H9 (cell line): ENCODE results near the gene ZNF366. TPM values are rescaled to one million over a fixed set of nuclear protein-coding genes. Genes with fewer than 3 reads are reported as not detected.

Experiments used
- DNase-seq: peaks from one replicate; pipeline ENCODE4 v3.0.0-alpha.2; 2017
- H2AFZ ChIP-seq: one replicate; pipeline ENCODE4 v1.6.1; 2013; ENCODE audit warnings: mild to moderate bottlenecking, low read length, control low read depth, moderate library complexity
- H2AK5ac ChIP-seq: 2 replicates; pipeline ENCODE4 v1.6.1; 2013; ENCODE audit warnings: low read length, control low read depth, mixed read lengths; ENCODE audit not compliant: insufficient read length
- H2BK120ac ChIP-seq: one replicate; pipeline ENCODE4 v1.6.1; 2013; ENCODE audit warnings: low read depth, mild to moderate bottlenecking, low read length, control low read depth, inconsistent platforms; ENCODE audit not compliant: poor library complexity, severe bottlenecking
- H2BK12ac ChIP-seq: 2 replicates; pipeline ENCODE4 v1.6.1; 2013; ENCODE audit warnings: low read length, control low read depth, mixed read lengths, low read depth; ENCODE audit not compliant: insufficient read length
- H2BK15ac ChIP-seq: 2 replicates; pipeline ENCODE4 v1.6.1; 2013; ENCODE audit warnings: low read depth, low read length, control low read depth
- H2BK20ac ChIP-seq: one replicate; pipeline ENCODE4 v1.6.1; 2013; ENCODE audit warnings: low read depth, mild to moderate bottlenecking, low read length, control low read depth, inconsistent platforms; ENCODE audit not compliant: poor library complexity, severe bottlenecking
- H2BK5ac ChIP-seq: 2 replicates; pipeline ENCODE4 v1.6.1; 2013; ENCODE audit warnings: low read length, control low read depth, mixed read lengths; ENCODE audit not compliant: insufficient read length
- H3K14ac ChIP-seq: 2 replicates; pipeline ENCODE4 v1.6.1; 2013; ENCODE audit warnings: low read length, control low read depth; ENCODE audit not compliant: insufficient read depth
- H3K18ac ChIP-seq: 2 replicates; pipeline ENCODE4 v1.6.1; 2013; ENCODE audit warnings: low read depth, mild to moderate bottlenecking, mixed read lengths, low read length, control low read depth; ENCODE audit not compliant: insufficient read length
- H3K23ac ChIP-seq: 2 replicates; pipeline ENCODE4 v1.6.1; 2013; ENCODE audit warnings: low read length, control low read depth, mixed read lengths, low read depth; ENCODE audit not compliant: insufficient read length
- H3K23me2 ChIP-seq: 2 replicates; pipeline ENCODE4 v1.6.1; 2013; ENCODE audit warnings: low read depth, mild to moderate bottlenecking, mixed read lengths, low read length, control low read depth; ENCODE audit not compliant: insufficient read length, poor library complexity, severe bottlenecking
- H3K27ac ChIP-seq: 2 replicates; pipeline ENCODE4 v1.5.1; 2013; ENCODE audit warnings: low read length, control low read depth, mixed read lengths, low read depth; ENCODE audit not compliant: insufficient read length
- H3K27me3 ChIP-seq: 2 replicates; pipeline ENCODE4 v1.6.1; 2013; ENCODE audit warnings: low read length, control low read depth, inconsistent platforms; ENCODE audit not compliant: insufficient read depth
- H3K4ac ChIP-seq: 2 replicates; pipeline ENCODE4 v1.6.1; 2013; ENCODE audit warnings: low read depth, mild to moderate bottlenecking, control low read depth, inconsistent platforms, low read length, moderate library complexity
- H3K4me1 ChIP-seq: 2 replicates; pipeline ENCODE4 v1.6.1; 2013; ENCODE audit warnings: low read length, control low read depth, inconsistent platforms; ENCODE audit not compliant: insufficient read depth
- H3K4me2 ChIP-seq: 2 replicates; pipeline ENCODE4 v1.6.1; 2013; ENCODE audit warnings: low read length, control low read depth, mixed read lengths; ENCODE audit not compliant: insufficient read length, insufficient read depth
- H3K56ac ChIP-seq: 2 replicates; pipeline ENCODE4 v1.6.1; 2013; ENCODE audit warnings: low read depth, mild to moderate bottlenecking, mixed read lengths, low read length, control low read depth; ENCODE audit not compliant: insufficient read length
- H3K79me1 ChIP-seq: 2 replicates; pipeline ENCODE4 v1.6.1; 2013; ENCODE audit warnings: low read depth, mild to moderate bottlenecking, moderate library complexity, low read length, control low read depth, inconsistent platforms; ENCODE audit not compliant: insufficient read depth, poor library complexity, severe bottlenecking
- H3K79me2 ChIP-seq: 2 replicates; pipeline ENCODE4 v1.6.1; 2013; ENCODE audit warnings: low read length, control low read depth, inconsistent platforms; ENCODE audit not compliant: insufficient read depth
- H3K9ac ChIP-seq: 2 replicates; pipeline ENCODE4 v1.6.1; 2013; ENCODE audit warnings: low read length, control low read depth, mixed read lengths; ENCODE audit not compliant: insufficient read length; ENCODE audit errors: extremely low read depth
- H3K9me3 ChIP-seq: one replicate; pipeline ENCODE4 v1.6.1; 2013; ENCODE audit warnings: low read depth, low read length, inconsistent platforms; ENCODE audit not compliant: control insufficient read depth
- H3T11ph ChIP-seq: one replicate; pipeline ENCODE4 v1.6.1; 2013; ENCODE audit warnings: mild to moderate bottlenecking, low read length, control low read depth, inconsistent platforms
- H4K20me1 ChIP-seq: one replicate; pipeline ENCODE4 v1.6.1; 2013; ENCODE audit not compliant: control insufficient read depth, insufficient read length, insufficient read depth
- H4K5ac ChIP-seq: 2 replicates; pipeline ENCODE4 v1.6.1; 2013; ENCODE audit warnings: low read depth, mild to moderate bottlenecking, mixed read lengths, low read length, control low read depth; ENCODE audit not compliant: insufficient read length
- H4K8ac ChIP-seq: replicated peaks from 2 replicates; pipeline ENCODE4 v1.6.1; 2013; ENCODE audit warnings: low read length, control low read depth, mixed read lengths, low read depth; ENCODE audit not compliant: insufficient read length
- H4K91ac ChIP-seq: 2 replicates; pipeline ENCODE4 v1.6.1; 2013; ENCODE audit warnings: low read depth, mild to moderate bottlenecking, moderate library complexity, mixed read lengths, low read length, control low read depth; ENCODE audit not compliant: insufficient read length
- H3K27ac Mint-ChIP-seq, 3 experiments: 2 replicates in 2 of 3; 3 replicates in 1 of 3; pipeline ENCODE4 v1.8.0; 2020 to 2021; ENCODE audit warnings: mixed read lengths in 3 of 3, mild to moderate bottlenecking in 1 of 3, moderate library complexity in 1 of 3
- H3K27me3 Mint-ChIP-seq: 2 replicates; pipeline ENCODE4 v1.8.0; 2021; ENCODE audit warnings: low read depth, mild to moderate bottlenecking, moderate library complexity, mixed read lengths
- H3K36me3 Mint-ChIP-seq, 3 experiments: 2 replicates in 2 of 3; 3 replicates in 1 of 3; pipeline ENCODE4 v1.8.0; 2020 to 2021; ENCODE audit warnings: low read depth in 3 of 3, mixed read lengths in 3 of 3; ENCODE audit not compliant: insufficient read depth in 1 of 3
- H3K4me1 Mint-ChIP-seq, 2 experiments: 2 replicates each; pipeline ENCODE4 v1.8.0; 2020; ENCODE audit warnings: mixed read lengths in 2 of 2
- H3K4me3 Mint-ChIP-seq, 2 experiments: 2 replicates in 1 of 2; 3 replicates in 1 of 2; pipeline ENCODE4 v1.8.0; 2020 to 2021; ENCODE audit warnings: mild to moderate bottlenecking in 2 of 2, mixed read lengths in 2 of 2, moderate library complexity in 1 of 2
- H3K9me3 Mint-ChIP-seq, 2 experiments: 2 replicates in 1 of 2; 3 replicates in 1 of 2; pipeline ENCODE4 v1.8.0; 2020; ENCODE audit warnings: mild to moderate bottlenecking in 2 of 2, mixed read lengths in 2 of 2, moderate library complexity in 1 of 2
- CTCF ChIP-seq: fragments of 200-600 bp; sonication (generic); conservative IDR thresholded peaks from 3 replicates; pipeline ENCODE4 v1.8.0; 2021; ENCODE audit warnings: antibody characterized with exemption, mild to moderate bottlenecking
- WGBS: extraction: QIAGEN DNeasy Blood & Tissue Kit; methylation state at CpG from one replicate; pipeline ENCODE4 v1.1.7; 2013; ENCODE audit warnings: missing lambda C conversion rate, low lambda C conversion rate, mixed read lengths; ENCODE audit not compliant: insufficient read length; ENCODE audit errors: extremely low coverage; 5-methylcytosine and 5-hydroxymethylcytosine counted together
- total RNA-seq: library from RNA; stranded (reverse); gene quantifications from 2 replicates; pipeline ENCODE4 v1.2.1, GENCODE V29; 2021

ZNF366 gene
- total RNA-seq, 1 experiment from 2014 or later = not detected

- H3K27ac Mint-ChIP-seq = no peak overlapping the region
- Histone ChIP-seq H2BK5ac (no peak overlapping the region), H2BK120ac (no peak overlapping the region), H3K27ac (no peak overlapping the region), H3K23me2 (no peaks in the 10 kb centered on the region), H3K9me3 (no peaks in the 10 kb centered on the region), H3K4me2 (no peak overlapping the region), H2BK20ac (no peak overlapping the region), H3K18ac (no peak overlapping the region), H3T11ph (no peak overlapping the region), H3K9ac (no peak overlapping the region), H3K4me1 (no peaks in the 10 kb centered on the region), H3K14ac (no peak overlapping the region), H4K91ac (no peak overlapping the region), H3K23ac (no peak overlapping the region), H4K8ac (no peak overlapping the region), H2BK12ac (no peak overlapping the region), H3K79me1 (no peaks in the 10 kb centered on the region), H4K5ac (no peak overlapping the region), H2AFZ (no peak overlapping the region), H3K56ac (no peak overlapping the region), H3K4ac (no peak overlapping the region), H3K27me3 (no peaks in the 10 kb centered on the region), H2AK5ac (no peak overlapping the region), H3K79me2 (no peaks in the 10 kb centered on the region), H2BK15ac (no peak overlapping the region), H4K20me1 (no peaks in the 10 kb centered on the region)
- no CpG with 5 or more reads among the region's 5 CpGs for WGBS
- no peaks in the 10 kb centered on the region; the same call in none of the 2 replicates for H3K27me3 Mint-ChIP-seq
- H3K4me1 Mint-ChIP-seq = no peaks in the 10 kb centered on the region
- no peak overlapping the region for H3K4me3 Mint-ChIP-seq
- H3K9me3 Mint-ChIP-seq = 0 out of 5 replicates have a peak, but pooled peaks cover 0 to 4% of the 10 kb centered on the region in 2 experiments
- H3K36me3 Mint-ChIP-seq = no peaks in the 10 kb centered on the region
- TF ChIP-seq CTCF = no peak
- DNase-seq = no peak
These were observed 99.1 kb downstream of the ZNF366 start for GRCh38 chr5:72408127-72408526.
